Activated B cell treated with CpG ODN at 0.5 μM for 24 hours (primary cell): ENCODE results near the gene TRDN. TPM values are rescaled to one million over a fixed set of nuclear protein-coding genes. Genes with fewer than 3 reads are reported as not detected.

Source experiments
- ATAC-seq: fragments of 200-7000 bp; cut with Tn5 transposase; one replicate; pipeline ENCODE4 v1.10.0; 2021; ENCODE audit warnings: low read depth, mild to moderate bottlenecking, moderate library complexity
- CTCF ChIA-PET: fragments of 350-600 bp; sonication (Branson Sonifier 250); formaldehyde crosslinking; loops from one replicate; lab custom pipeline; 2021; ENCODE audit warnings: antibody characterized with exemption; lab: Charles Lee
- POLR2A ChIA-PET: fragments of 350-600 bp; sonication (Branson Sonifier 250); formaldehyde crosslinking; loops from one replicate; lab custom pipeline; 2021; ENCODE audit warnings: antibody characterized with exemption; lab: Charles Lee
- DNase-seq: peaks from one replicate; pipeline ENCODE4 v3.0.0; 2022
- H3K27ac Mint-ChIP-seq: one replicate; pipeline ENCODE4 v1.8.0; 2020; ENCODE audit warnings: mixed read lengths
- H3K27me3 Mint-ChIP-seq: one replicate; pipeline ENCODE4 v1.8.0; 2021; ENCODE audit warnings: mixed read lengths
- H3K36me3 Mint-ChIP-seq: one replicate; pipeline ENCODE4 v1.8.0; 2021; ENCODE audit warnings: low read depth, mixed read lengths
- H3K4me1 Mint-ChIP-seq: one replicate; pipeline ENCODE4 v1.8.0; 2021; ENCODE audit warnings: mixed read lengths
- H3K4me3 Mint-ChIP-seq: one replicate; pipeline ENCODE4 v1.8.0; 2020; ENCODE audit warnings: mild to moderate bottlenecking, mixed read lengths
- H3K9me3 Mint-ChIP-seq: one replicate; pipeline ENCODE4 v1.8.0; 2020; ENCODE audit warnings: mixed read lengths
- CTCF ChIP-seq: fragments of 200-600 bp; IDR thresholded peaks from one replicate; pipeline ENCODE4 v1.8.0; 2022; ENCODE audit warnings: antibody characterized with exemption, mild to moderate bottlenecking
- intact Hi-C: fragments of 100-400 bp; cut with micrococcal nuclease; formaldehyde crosslinking; loops from one replicate; pipeline ENCODE4 v1.15.1; 2024
- total RNA-seq: library from RNA; stranded (reverse); gene quantifications from 2 replicates; pipeline ENCODE4 v1.2.3, GENCODE V29; 2022

The TRDN gene
- total RNA-seq, 1 donor from 2014 or later = not detected

- Mint-ChIP-seq H3K27me3 (no peaks in the 10 kb centered on the region), H3K4me1 (no peaks in the 10 kb centered on the region), H3K9me3 (no peaks in the 10 kb centered on the region), H3K27ac (no peak overlapping the region), H3K36me3 (no peaks in the 10 kb centered on the region), H3K4me3 (no peak overlapping the region)
- CTCF ChIA-PET = no interaction called here
- DNase-seq = no peak
- intact Hi-C loops = no loop called here
- no peak for ATAC-seq
- POLR2A ChIA-PET = no interaction called here
- TF ChIP-seq CTCF = no peak
These were observed 189.3 kb downstream of the TRDN start for GRCh38 chr6:123447315-123447937.

DNA sequence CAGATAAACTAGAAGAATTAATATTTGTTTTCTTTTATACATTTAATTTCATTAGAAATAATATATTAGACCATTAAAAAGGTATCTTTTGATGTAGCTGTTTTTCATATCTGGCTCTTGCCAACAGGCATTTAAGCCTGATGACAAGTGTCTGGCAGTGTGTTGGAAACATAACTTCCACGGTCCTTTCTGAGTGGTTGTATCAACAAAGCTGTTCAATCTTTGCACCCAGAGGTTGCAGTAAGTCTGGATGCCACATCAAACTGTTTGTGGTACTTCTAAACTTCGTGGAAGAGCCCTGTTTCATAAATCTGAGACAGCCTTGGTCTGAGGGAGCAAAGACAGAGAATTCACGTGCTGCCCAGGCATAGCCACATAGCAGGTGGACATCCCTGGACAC, 197.4 kb downstream of the TRDN start:
- no peak for TF ChIP-seq CTCF
- no peak for ATAC-seq
- ChIA-PET POLR2A (no interaction called here), CTCF (no interaction called here)
- no peaks in the 10 kb centered on the region for H3K4me1 Mint-ChIP-seq
- no peak for DNase-seq
- no peaks in the 10 kb centered on the region for H3K9me3 Mint-ChIP-seq
- no peak overlapping the region for H3K27ac Mint-ChIP-seq
- no peaks in the 10 kb centered on the region for H3K27me3 Mint-ChIP-seq
- no peak overlapping the region for H3K4me3 Mint-ChIP-seq
- H3K36me3 Mint-ChIP-seq = no peaks in the 10 kb centered on the region
- intact Hi-C loops = no loop called here

GRCh38 chr6:123434186-123434585, 202.6 kb downstream of the TRDN start:
- Mint-ChIP-seq H3K4me3 (no peak overlapping the region), H3K4me1 (no peaks in the 10 kb centered on the region), H3K36me3 (no peaks in the 10 kb centered on the region), H3K27ac (no peak overlapping the region), H3K9me3 (no peaks in the 10 kb centered on the region), H3K27me3 (no peaks in the 10 kb centered on the region)
- ATAC-seq = no peak
- CTCF ChIA-PET = no interaction called here
- DNase-seq = no peak
- TF ChIP-seq CTCF = no peak
- POLR2A ChIA-PET = no interaction called here
- intact Hi-C loops = no loop called here

DNA sequence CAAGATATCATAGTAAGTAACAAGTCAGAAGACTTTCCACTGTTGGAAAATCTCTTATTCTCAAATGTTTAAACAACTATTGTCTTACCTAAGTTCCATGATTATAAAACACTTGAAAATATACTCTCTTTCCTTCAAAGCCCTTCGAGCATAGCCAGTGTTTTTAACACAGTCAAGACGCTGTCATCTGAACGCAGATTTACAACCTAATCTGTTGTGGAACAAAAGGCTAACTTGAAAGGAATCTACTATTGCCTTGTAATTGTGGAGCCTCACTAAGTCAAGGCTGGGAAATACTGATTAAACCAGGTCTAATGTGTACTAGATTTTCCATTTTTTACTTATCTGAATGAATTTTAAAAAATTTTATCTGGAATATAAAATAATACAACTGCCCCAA, 205.8 kb downstream of the TRDN start:
- no peak for TF ChIP-seq CTCF
- no peak for DNase-seq

GRCh38 chr6:123427008-123427407, 209.7 kb downstream of the TRDN start:
- Mint-ChIP-seq H3K9me3 (no peaks in the 10 kb centered on the region), H3K36me3 (no peaks in the 10 kb centered on the region), H3K4me1 (no peaks in the 10 kb centered on the region), H3K27ac (no peak overlapping the region), H3K27me3 (no peaks in the 10 kb centered on the region), H3K4me3 (no peak overlapping the region)
- ATAC-seq (no peak), DNase-seq (no peak)
- POLR2A ChIA-PET = no interaction called here
- CTCF ChIA-PET = no interaction called here
- no peak for TF ChIP-seq CTCF
- intact Hi-C loops = no loop called here

More for the DNA sequence above, 205.8 kb downstream of the TRDN start:
- Mint-ChIP-seq H3K27me3 (no peaks in the 10 kb centered on the region), H3K4me1 (no peaks in the 10 kb centered on the region), H3K27ac (no peak overlapping the region), H3K9me3 (no peaks in the 10 kb centered on the region), H3K4me3 (no peak overlapping the region), H3K36me3 (no peaks in the 10 kb centered on the region)
- intact Hi-C loops = no loop called here
- POLR2A ChIA-PET = no interaction called here
- CTCF ChIA-PET = no interaction called here
- ATAC-seq = no peak
